ENCODE results near the gene ARL14.
A peak's percentile ranks its signal among the peaks of the same experiment; 100 is the strongest.

The ARL14 gene

DNA sequence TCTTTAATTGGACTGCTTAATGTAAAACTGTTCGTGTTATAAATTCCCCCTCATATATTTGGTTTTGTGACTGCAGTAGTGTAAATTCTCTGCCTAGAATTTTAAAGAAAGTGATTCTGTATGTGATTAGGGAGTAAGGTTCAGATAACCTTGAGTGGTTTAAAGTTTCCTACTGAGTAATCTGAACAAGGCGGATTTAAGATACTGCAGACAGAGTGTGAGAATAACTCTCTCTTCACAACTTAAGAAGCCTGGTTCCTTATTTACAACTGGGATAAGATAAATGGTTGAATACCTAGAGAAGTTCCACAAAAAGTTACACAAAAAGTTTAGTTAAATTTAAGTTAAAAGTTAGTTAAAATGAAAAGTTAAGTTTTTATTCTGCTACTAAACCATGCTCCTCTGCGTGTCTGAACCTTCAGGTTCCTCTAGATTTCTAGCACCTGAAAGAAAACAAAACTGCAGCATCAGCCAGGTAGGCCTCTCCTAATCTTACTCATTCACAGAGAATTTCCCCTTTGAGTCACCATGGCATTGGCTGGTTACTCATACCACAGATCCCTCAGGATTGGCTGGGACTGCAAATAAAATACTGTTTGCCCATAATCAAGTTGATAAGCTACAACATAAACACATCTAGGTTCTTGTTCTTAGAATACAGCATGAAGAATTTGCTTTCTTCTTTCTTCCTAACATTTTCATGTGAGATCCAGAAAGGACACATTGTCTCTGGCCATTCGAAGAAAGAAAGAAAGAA lies at the start of gene ARL14:
TSS of gene ARL14 (plus strand) at position 614 of the 757 bp plus-strand sequence. CDS start 187 bp downstream, outside the sequence.
- DNase-seq = peak; percentile 89

DNA sequence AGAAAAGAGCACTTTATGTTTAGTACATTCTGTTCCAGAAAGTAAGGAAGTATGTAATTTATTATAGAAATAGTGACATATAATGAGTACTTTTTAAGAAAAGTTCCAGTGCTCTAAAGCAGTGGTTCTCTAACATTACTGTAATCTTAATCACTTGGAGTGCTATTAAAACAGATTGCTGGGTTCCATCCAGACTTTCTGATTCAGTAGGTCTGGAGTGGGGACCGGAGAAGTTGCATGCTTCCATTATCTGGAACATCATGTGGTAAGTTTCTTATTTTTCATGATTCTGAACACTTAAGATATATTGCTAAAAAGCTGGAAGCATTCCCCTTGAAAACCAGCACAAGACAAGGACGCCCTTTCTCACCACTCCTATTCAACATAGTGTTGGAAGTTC lies 47.5 kb upstream of the ARL14 start:
- no peak for DNase-seq

DNA sequence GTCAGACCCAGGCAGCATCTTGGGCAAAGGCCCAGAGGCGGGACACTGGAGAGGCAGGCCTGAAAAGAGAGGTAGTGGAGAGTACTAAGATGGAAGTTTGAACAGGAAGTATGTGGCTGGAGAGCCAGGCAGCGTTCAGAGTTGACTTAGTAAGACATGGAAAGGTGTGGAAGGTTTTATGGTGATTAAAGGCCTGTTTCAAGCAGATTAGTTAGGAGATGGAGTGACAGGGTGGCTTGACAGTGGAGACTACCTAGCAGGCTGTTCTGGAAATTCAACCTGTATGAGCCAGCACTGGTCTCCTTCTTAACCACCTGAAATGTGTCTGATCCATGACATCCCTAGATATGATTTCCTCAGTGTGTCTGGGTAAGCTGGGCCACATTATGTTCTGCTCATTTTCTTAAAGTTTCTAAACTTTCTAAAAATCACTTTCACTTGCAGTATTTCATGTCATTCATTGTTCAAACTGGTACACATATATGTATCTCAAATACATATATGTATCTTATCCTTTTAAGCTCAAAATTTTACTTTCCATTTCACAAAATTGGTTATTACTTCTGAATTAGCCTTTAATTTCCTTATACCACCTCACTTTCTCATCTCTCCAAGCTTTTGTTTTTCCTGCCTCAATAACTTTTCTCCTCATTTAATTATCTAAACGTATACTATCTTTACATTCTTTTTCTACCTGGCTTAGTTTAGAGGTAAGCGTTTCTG lies 43.4 kb upstream of the ARL14 start:
- DNase-seq = no peak

DNA sequence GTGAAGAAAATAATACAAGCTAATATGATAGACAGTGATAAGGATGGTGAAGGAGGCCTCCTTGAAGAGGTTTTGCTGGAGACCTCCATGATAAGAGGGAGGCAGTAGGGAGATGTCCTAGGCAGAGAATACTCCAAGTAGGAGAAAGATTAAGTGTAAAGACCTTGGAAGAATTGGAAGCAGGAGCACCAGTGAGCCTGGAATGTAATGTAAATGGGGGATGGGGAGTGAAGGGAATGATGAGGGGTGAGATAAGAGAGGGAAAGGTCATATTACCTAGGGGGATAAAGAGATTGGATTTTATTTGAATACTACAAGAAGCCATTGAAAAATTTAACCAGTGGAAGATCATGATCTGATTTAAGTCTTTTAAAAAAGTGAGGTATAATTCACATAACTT lies 41.7 kb upstream of the ARL14 start:
- DNase-seq = no peak

DNA sequence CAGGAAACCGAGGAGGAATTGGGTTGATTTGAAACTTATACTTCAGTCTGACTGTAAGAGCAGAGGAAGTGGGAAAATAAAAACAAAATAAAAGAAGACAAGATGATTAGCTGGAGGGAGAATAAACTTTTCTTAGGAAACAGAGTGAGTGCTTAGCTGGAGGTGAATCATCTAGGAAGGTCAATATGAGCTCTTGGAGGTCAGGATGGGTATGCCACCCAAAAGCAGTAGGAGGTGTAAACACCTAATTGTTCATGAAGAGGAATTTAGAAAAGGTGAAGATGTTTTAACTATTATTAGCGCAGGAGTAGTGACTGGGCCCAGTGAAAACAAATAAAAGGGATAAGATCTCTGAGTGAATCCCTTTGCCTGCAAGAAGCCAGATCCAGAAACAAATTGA lies 39.9 kb upstream of the ARL14 start:
- no peak for DNase-seq

DNA sequence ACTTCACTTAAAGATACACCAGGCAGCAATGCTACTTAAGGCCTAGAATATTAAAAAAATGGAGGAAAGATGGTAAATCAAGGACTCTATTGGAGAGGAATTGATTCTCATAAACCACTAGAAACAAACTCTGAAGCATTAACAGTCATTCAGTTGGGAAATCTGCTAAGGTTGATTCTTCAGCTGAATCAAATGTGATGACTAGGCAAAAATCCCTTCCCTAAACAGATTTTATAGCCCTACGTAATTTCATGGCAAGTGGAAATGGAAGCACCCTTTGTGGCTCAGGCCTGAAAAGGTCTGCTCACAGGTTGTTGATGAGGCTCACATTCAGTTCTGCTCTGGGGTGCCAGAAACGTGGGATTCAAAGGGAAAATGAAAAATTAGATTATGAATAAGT lies 38.8 kb upstream of the ARL14 start:
- no peak for DNase-seq

DNA sequence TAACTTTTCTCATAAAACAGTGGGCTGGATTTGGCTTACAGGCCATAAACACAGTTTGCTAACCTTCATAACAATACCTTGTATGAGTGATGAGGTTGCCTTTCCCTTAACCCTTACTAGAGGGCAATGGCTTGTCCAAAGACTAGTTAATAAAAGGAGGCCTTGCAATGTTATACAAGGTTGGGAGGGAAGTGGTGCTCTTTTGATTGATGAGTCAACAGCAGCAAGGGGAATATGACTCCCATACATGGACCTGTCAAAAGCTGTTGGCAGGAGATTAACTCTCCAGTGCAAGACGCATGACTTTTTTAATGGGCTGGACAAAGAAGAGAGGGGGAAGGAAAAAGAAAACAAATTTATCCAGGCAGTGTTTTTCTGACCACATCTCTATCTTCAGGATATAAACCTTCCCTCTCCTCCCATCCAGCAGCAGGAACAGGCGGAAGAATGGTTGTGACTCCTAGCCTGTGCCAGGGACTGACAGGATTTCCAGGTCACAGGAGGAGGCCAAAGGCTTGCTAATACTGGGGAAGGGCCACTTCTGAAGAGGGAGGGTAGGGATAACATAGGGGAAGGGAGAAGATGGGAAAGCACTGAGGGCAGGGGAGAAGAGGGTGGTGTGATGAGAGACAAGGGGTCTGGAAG lies 35.2 kb upstream of the ARL14 start:
- DNase-seq = peak; percentile 68

DNA sequence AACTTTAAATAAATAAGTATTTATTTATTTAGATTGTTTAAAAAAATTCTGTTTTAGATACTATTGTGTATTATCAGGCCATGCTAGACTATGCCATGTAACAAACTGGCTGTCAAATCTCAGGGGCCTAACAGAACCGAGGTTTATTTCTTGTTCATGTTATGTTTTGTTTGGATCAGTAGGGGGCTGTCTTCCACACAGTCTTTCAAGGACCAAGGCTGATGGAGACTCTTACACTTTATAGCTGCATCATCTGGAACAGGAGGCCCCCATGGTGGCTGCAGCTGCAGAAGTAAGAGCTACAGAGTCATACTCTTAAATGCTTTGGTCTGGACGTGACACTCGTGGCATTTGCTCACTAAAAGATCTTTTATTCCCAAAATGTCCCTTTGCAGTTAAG lies 33.0 kb upstream of the ARL14 start:
- no peak for DNase-seq

DNA sequence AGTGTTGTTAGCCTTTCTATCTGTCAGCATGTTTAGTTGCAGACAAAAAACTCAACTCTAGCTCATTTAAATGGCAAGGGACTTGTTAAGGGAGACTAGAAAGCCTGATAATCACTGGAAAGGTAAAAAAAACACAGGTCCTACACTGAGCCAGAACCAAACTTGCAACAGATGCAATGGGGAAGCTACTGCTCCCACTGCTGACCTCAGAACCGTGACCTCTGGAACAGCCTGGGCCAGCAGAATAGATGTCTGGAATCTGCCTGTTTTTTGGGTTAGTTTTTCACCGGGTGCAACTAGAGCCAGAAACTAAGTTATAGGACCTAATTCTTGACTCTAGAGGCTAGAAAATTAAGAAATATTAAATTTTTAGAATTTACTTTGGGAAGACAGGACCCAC lies 32.5 kb upstream of the ARL14 start:
- no peak for DNase-seq

DNA sequence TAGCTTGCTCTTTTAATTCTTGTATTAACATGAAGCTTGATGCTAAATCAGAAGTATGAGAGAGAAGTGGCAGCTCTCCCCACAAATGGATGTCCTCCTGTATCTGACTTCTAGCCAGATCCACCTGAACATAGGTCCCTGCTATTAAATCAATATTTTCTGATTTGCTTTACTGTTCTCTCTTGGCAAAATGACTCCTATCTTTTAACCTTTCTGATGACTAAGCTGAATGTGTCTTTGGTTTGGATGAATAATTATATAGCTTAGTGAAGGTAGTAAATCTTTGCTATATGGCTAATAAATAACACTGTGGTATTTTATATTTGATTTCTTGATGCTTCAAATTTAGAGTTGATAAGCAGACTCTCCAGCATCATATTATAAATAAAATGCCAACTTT lies 28.3 kb upstream of the ARL14 start:
- no peak for DNase-seq

DNA sequence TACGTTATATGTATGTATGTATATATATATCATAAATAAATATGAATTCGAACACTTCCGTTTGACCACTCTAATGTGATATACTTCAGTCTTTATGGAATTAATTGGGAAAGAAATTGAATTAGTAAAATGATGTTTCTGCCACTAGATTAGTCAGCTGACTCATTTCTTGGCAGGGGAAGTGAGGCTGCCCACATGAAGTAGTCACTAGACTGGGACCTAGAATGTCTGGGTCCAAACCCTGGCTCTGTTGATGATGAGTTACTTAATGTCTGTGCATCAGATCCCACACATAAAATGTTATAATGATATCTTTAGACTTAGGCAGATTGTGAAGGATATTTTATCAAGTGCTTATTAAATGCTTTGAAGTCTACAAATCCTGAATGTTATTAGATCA lies 27.4 kb upstream of the ARL14 start:
- DNase-seq = no peak

DNA sequence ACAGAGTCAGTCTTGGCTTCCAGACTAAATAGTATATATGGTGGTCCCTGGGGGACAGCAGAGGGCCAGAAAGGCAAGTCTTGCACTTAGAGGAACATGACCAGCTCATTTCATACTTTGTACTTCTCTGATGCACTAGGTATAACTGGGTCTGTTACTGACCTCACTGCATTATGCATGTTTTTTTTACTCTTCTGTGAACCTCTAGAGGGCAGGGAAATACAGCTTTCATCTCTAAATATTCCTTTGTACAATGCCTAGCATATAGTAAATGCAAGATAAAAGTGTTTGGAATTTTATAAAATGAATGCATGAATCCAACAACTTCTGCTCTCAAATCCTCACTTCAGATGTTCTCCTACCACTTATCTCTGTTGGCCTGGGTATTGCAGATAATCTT lies 23.4 kb upstream of the ARL14 start:
- DNase-seq = no peak

DNA sequence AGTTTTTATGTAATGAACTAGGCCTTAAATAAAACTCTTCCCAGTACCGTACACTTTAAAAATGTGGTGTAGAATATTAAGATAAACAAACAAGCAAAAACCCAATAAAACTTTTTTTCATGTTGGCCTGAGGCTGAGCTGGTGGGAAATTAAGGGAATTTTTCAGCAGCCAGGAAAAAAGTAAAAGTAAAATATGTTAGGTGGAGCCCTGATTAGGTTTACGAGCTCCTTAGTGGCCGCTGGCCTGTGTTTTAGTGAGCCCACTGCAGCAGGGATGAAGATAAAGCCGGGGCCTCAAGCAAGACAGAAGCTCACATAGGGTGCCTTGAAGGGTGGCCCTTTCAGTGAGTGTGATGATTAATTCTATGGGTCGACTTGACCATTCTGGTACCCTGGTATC lies 16.1 kb upstream of the ARL14 start:
- no peak for DNase-seq

DNA sequence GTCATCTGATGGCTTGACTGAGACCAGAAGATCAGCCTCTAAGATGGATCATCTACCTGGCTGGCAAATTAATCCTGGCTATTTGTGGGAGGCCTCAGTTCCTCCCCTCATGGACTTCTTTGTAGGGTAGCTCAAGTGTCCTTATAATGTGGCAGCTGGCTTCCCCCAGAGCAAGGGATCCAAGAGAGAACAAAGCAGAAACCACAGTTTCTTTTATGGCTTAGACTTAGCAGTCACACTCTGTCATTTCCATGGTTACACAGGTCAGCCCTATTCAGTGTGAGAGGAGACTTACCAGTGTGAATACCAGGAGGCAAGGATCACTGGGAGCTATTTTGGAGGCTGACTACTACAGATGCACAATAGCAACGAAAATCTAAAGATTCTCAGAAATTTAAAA lies 15.3 kb upstream of the ARL14 start:
- DNase-seq = no peak

DNA sequence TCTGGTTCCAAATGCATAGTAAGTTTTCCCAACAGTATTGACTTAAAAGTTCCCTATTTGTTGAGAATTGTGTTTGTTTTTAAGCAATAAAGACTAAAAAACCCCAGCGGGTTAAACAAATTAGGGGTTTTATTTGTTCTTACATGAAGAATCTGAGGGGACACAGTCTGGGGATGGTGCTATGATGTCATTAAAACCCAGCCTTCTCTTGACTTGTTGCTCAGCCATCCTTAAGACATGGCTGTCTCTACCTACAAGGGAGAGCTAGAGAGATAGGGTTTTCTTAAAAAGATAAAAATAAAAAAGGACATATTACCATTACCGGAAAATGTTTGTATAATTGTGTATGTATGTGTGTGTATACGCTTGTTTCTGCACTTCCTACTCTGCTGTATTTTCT lies 11.7 kb upstream of the ARL14 start:
- DNase-seq = no peak

DNA sequence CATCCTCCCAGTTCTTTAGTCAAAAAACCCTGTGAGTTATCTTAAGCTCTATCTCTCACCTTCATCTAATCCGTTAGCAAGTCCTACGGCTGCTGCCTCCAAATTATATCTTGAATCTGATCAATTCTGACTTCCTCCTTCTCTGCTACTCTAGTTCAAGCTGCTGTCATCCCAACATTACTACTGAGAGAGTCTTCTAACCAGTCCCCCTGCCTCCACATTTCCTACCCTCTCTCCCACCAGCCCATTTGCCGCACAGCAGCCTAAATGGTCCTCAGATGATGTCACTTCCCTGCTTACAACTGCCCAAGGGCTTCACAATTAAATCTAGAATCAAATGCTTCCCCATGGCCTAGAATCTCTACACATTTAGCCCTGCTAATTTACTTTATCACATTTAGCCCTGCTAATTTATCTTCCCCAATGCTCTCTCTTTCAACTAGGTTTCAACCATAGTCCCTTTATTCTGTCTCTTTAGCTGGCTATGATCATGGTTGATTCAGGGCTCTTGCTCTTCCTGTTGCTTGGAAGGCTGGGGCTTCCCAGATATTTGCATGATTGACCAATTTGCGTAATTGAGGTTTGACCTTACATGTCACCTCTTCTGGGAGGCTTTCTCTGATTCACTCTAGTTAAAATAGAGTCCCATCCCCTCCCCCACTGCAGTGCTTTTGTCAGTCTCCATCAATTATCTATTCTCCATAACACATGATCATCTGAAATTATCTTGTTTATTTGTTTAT lies 11.0 kb upstream of the ARL14 start:
- DNase-seq = peak; percentile 86

DNA sequence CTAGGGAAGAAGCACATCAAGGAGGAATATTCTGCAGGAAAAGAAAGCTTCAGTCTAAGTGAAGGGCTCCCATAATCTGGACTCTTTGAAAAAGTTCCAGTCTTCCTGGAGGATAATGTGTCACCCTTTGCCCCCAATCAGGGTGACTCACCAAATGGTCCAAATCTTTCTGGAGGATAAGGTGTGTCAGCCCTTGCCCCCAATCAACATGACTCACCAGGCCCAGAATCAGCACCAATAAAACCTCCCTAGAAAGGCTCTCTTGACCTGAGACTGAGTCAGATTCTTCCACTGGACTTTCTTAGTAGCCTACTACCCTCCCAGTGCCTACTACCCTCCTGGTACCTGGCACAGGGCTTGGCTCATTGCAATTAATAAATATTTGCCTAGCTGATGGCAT lies 9.5 kb upstream of the ARL14 start:
- peak; percentile 89 for DNase-seq

DNA sequence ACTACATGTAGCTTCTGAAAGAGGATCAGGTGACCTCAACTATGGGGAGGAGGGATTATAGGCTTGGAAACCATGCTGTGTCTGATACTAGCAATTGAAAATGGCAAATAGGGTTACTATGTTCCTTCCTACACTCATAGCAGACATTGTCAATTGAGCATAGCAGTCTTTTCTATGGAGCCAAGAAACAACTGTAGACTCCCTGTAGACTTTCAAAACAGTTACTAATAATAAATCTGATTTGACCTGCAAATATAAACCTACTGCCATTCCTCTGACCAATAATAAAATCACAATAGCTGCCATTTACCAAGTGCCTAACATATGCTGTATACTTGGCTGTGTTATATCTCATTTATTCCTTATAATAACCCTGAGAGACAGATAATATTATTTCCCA lies 8.5 kb upstream of the ARL14 start:
- DNase-seq = no peak

DNA sequence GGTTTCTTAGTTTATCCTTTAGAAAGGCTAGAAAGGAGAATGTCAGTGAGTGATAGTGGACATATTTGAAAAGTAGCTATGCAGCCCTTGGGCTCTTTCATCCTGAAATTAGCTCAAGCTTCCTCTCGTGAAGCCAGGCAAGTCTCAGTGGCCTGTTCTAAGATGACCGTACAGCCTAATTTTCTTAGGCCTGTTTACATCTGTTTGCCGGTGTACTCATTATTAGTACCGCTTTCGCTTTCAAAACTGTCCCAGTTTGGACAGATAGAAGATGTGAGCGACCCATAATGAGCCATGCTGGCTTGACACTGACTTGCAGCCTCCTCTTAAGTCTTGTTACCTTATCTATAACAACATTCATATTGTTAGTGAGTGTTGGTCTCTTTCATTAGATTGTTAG lies 5.7 kb upstream of the ARL14 start:
- DNase-seq = no peak

DNA sequence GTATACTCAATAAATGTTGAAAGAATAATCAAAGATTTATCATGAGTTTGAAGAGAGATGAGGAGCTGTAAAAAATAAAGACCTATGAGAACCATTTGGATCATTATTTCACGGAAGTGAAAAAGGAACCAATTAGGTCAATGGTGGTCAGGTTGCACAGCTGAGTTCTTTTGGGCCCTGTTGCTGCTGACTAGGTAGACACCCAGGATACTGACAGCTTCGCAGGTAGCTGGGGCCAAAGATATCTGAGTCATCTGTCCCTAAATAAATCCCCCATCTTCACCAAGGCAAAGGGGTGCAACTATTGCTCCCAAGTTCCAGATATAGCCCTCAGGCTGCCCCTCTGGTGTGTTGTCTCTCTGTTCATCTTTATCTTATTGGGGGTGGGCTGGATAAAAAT lies 5.0 kb upstream of the ARL14 start:
- no peak for DNase-seq

DNA sequence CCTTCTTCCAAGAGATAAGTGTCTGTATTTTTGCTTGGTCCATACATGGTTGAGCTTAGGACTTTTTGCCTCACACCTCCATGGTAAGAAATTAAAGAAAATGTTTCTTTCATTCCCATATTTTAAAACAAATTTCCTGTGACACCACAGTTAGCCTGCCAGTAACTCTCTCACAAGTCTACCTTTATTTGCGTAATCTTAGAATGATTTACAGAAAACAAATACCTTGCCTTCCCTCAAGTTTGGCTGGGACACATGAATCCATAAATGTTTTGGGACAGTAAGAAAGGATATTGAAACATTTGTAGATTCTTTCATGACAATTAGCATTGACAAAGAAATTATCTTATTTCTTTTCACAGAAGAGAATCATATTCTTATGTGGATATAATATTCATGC lies 3.8 kb upstream of the ARL14 start:
- DNase-seq = no peak

DNA sequence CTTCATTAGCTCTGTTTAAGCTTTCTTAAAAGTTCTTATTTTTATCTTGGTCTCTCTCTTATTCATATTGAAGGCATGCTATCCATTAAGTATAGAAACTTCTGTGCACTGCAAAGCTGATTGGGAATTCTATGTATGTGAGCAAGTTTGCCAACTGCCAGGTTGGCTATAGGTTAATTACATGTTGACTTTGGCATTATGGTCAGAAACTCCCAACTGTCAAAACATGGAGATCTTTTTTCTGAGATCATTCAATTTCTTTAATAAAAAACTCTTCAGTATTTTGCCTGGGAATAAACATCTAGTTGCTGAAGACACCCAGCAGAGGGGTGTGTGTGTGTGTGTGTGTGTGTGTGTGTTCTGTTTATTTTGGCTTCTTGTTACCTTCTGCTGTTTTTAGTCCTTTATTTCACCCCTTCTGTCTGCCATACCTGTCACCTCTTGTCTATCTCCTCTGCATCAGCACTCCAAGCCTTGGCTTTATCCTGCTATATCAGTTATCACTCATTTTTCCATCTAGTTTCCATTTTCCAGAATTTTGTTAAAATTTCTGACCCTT lies 1.3 kb upstream of the ARL14 start:
- DNase-seq = no peak

DNA sequence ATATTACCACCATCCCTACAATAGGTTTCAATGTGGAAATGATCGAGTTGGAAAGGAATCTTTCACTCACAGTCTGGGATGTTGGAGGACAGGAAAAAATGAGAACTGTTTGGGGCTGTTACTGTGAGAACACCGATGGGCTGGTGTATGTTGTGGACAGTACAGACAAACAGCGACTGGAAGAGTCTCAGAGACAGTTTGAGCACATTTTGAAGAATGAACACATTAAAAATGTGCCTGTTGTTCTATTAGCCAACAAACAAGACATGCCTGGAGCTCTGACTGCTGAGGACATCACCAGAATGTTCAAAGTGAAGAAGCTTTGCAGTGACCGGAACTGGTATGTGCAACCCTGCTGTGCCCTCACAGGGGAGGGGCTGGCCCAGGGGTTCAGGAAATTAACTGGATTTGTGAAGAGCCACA lies 510 bp downstream of the ARL14 start:
- DNase-seq = peak; percentile 50

All from NCI-H226 (cell line).